ENCODE measurements around the gene TAC3. TPM values are rescaled to one million over a fixed set of nuclear protein-coding genes. Genes with fewer than 3 reads are reported as not detected.

The TAC3 gene
- total RNA-seq, 1 donor from 2014 or later = 1.3 TPM

DNA sequence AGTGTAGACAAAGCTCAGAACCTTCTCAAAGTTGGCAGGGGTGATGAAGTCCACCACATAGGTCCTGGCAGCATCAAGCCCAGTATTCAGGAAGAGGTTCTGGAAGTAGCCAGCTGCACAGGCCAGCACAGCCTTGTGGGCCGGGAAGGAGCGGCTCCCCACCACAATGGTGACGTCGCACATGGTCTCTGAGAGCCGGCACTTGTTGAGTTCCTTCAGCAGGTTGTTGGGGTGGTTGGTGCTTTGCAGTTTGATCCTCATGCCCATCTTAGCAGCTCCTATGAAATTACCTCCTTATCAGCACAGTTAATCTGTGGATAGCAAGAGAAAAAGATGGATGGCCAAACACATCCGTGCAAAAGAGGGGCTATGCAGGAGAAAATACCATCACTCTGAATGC, 11.7 kb downstream of the TAC3 start:
- H4K20me1 ChIP-seq (ENCODE audit: insufficient read depth, low read length) = peaks cover 57% of the 10 kb centered on the region
- H3K9me3 Mint-ChIP-seq (ENCODE audit: unreplicated experiment) = no peaks in the 10 kb centered on the region
- H3K9ac ChIP-seq (ENCODE audit: low read length) = no peak overlapping the region
- no peak overlapping the region for H2AFZ ChIP-seq (ENCODE audit: low read depth, low read length)
- H3K27ac Mint-ChIP-seq (ENCODE audit: unreplicated experiment) = no peak overlapping the region
- H3K27ac ChIP-seq (ENCODE audit: low read depth, low read length) = no peak overlapping the region
- H3K36me3 ChIP-seq (ENCODE audit: insufficient read depth, low read length) = peaks cover 33% of the 10 kb centered on the region
- H3K27me3 ChIP-seq (ENCODE audit: insufficient read depth, low read length) = no peaks in the 10 kb centered on the region
- H3K36me3 Mint-ChIP-seq (ENCODE audit: low read depth, unreplicated experiment) = peaks cover 21% of the 10 kb centered on the region
- no peaks in the 10 kb centered on the region for H3K27me3 Mint-ChIP-seq (ENCODE audit: low read depth, unreplicated experiment)
- TF ChIP-seq CTCF (IDR thresholded peaks at IDR 0.05; ENCODE audit: insufficient read depth, low read depth, low read length) (no peak), EZH2 (IDR thresholded peaks at IDR 0.05; ENCODE audit: insufficient read depth, low read length) (no peak)
- no peak for FAIRE-seq
- H3K79me2 ChIP-seq (ENCODE audit: insufficient read depth, low read length) = peaks cover 62% of the 10 kb centered on the region
- H3K4me3 Mint-ChIP-seq (ENCODE audit: unreplicated experiment) = peak overlapping the region; percentile 97
- peaks cover 28% of the 10 kb centered on the region for H3K4me1 Mint-ChIP-seq (ENCODE audit: low read depth, unreplicated experiment)
- H3K4me2 ChIP-seq (ENCODE audit: low read length) = peak overlapping the region; percentile 97
- H3K4me3 ChIP-seq (ENCODE audit: insufficient read depth, low read depth, low read length) = no peak overlapping the region
- H3K9me3 ChIP-seq (ENCODE audit: insufficient read depth, low read depth, low read length) = no peaks in the 10 kb centered on the region
- peaks cover 11% of the 10 kb centered on the region for H3K4me1 ChIP-seq (ENCODE audit: insufficient read depth, low read length)
- no peak for DNase-seq (ENCODE audit: low read depth)

GRCh38 chr12:57003395-57003794, 12.9 kb downstream of the TAC3 start:
- no peak for FAIRE-seq
- H3K4me3 ChIP-seq (ENCODE audit: insufficient read depth, low read depth, low read length) = no peak overlapping the region
- Mint-ChIP-seq H3K27me3 (ENCODE audit: low read depth, unreplicated experiment) (no peaks in the 10 kb centered on the region), H3K27ac (ENCODE audit: unreplicated experiment) (no peak overlapping the region), H3K36me3 (ENCODE audit: low read depth, unreplicated experiment) (peaks cover 21% of the 10 kb centered on the region), H3K4me1 (ENCODE audit: low read depth, unreplicated experiment) (peaks cover 31% of the 10 kb centered on the region), H3K4me3 (ENCODE audit: unreplicated experiment) (no peak overlapping the region), H3K9me3 (ENCODE audit: unreplicated experiment) (no peaks in the 10 kb centered on the region)
- H3K36me3 ChIP-seq (ENCODE audit: insufficient read depth, low read length) = peaks cover 33% of the 10 kb centered on the region
- H3K27ac ChIP-seq (ENCODE audit: low read depth, low read length) = no peak overlapping the region
- peaks cover 11% of the 10 kb centered on the region for H3K4me1 ChIP-seq (ENCODE audit: insufficient read depth, low read length)
- H3K79me2 ChIP-seq (ENCODE audit: insufficient read depth, low read length) = peaks cover 65% of the 10 kb centered on the region
- no peak for DNase-seq (ENCODE audit: low read depth)
- no peak overlapping the region for H3K9ac ChIP-seq (ENCODE audit: low read length)
- H3K9me3 ChIP-seq (ENCODE audit: insufficient read depth, low read depth, low read length) = no peaks in the 10 kb centered on the region
- H3K4me2 ChIP-seq (ENCODE audit: low read length) = no peak overlapping the region
- no peak overlapping the region for H2AFZ ChIP-seq (ENCODE audit: low read depth, low read length)
- H3K27me3 ChIP-seq (ENCODE audit: insufficient read depth, low read length) = no peaks in the 10 kb centered on the region
- H4K20me1 ChIP-seq (ENCODE audit: insufficient read depth, low read length) = peaks cover 68% of the 10 kb centered on the region
- TF ChIP-seq EZH2 (IDR thresholded peaks at IDR 0.05; ENCODE audit: insufficient read depth, low read length) (no peak), CTCF (IDR thresholded peaks at IDR 0.05; ENCODE audit: insufficient read depth, low read depth, low read length) (no peak)

DNA sequence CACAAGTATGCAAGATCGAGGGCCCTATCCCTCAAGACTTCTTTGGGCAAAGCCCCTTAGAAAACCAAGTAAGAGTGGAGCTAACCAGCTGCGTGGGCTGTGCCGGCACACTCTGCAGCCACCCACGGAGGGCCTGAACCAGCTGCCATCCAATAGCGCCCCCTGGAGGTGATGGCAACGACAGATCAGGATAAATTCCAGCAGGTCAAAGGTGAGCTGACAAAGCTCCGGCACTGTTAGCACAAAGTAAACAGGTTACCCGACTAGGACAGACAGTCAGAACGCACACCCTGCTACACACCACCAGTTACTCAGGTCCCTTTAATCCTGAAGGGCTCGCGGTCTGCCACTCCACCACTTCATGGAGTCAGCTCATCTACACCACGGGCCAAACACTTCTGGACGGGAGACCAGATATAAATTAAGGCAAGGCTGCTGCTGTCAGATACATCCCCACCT, 14.9 kb downstream of the TAC3 start:
- no peaks in the 10 kb centered on the region for H3K27me3 ChIP-seq (ENCODE audit: insufficient read depth, low read length)
- no peak overlapping the region for H2AFZ ChIP-seq (ENCODE audit: low read depth, low read length)
- no peak overlapping the region for H3K4me2 ChIP-seq (ENCODE audit: low read length)
- H3K4me3 ChIP-seq (ENCODE audit: insufficient read depth, low read depth, low read length) = no peak overlapping the region
- DNase-seq (ENCODE audit: low read depth) = no peak
- peaks cover 7% of the 10 kb centered on the region for H3K4me1 ChIP-seq (ENCODE audit: insufficient read depth, low read length)
- H3K4me1 Mint-ChIP-seq (ENCODE audit: low read depth, unreplicated experiment) = peaks cover 24% of the 10 kb centered on the region
- no peak overlapping the region for H3K9ac ChIP-seq (ENCODE audit: low read length)
- H4K20me1 ChIP-seq (ENCODE audit: insufficient read depth, low read length) = peaks cover 86% of the 10 kb centered on the region
- peak overlapping the region; percentile 41 for H3K4me3 Mint-ChIP-seq (ENCODE audit: unreplicated experiment)
- H3K27ac ChIP-seq (ENCODE audit: low read depth, low read length) = no peak overlapping the region
- peaks cover 68% of the 10 kb centered on the region for H3K79me2 ChIP-seq (ENCODE audit: insufficient read depth, low read length)
- H3K27me3 Mint-ChIP-seq (ENCODE audit: low read depth, unreplicated experiment) = peaks cover 2% of the 10 kb centered on the region
- no peaks in the 10 kb centered on the region for H3K9me3 ChIP-seq (ENCODE audit: insufficient read depth, low read depth, low read length)
- H3K36me3 ChIP-seq (ENCODE audit: insufficient read depth, low read length) = peaks cover 33% of the 10 kb centered on the region
- TF ChIP-seq EZH2 (IDR thresholded peaks at IDR 0.05; ENCODE audit: insufficient read depth, low read length) = no peak
- peak; percentile 58 for TF ChIP-seq CTCF (IDR thresholded peaks at IDR 0.05; ENCODE audit: insufficient read depth, low read depth, low read length)
- H3K9me3 Mint-ChIP-seq (ENCODE audit: unreplicated experiment) = no peaks in the 10 kb centered on the region
- FAIRE-seq = no peak
- no peak overlapping the region for H3K27ac Mint-ChIP-seq (ENCODE audit: unreplicated experiment)
- peaks cover 21% of the 10 kb centered on the region for H3K36me3 Mint-ChIP-seq (ENCODE audit: low read depth, unreplicated experiment)
